DMS79 treated with DMSO at 0.1 percent for 48 hours (cell line): ENCODE results near the gene COQ3.
"Not testable (repeated sequence)": the region's sequence is repeated elsewhere in the genome, so short reads cannot be mapped to it uniquely, and the experiment has no call there.

Experiments
- DNase-seq: peaks from one replicate; lab custom pipeline; 2025; lab: John Stamatoyannopoulos, UW

The COQ3 gene

DNA sequence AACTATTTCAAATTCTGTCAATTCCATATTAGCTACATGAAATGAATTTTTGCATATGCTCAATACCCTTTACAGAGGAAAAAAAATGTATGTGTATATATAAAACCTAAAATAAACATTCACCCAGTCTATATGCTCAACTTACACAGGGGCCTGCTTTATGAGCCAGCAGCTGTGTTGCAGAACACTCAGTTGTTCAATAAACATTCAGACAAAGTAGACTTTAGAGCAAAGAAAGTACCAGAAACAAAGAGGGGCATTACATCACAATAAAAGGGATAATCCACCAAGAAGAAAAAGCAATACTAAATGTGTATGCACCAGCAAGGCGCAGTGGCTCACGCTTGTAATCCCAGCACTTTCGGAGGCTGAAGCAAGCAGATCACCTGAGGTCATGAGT, 9.5 kb downstream of the COQ3 start:
- no peak for DNase-seq

GRCh38 chr6:99378636-99379035, 15.4 kb downstream of the COQ3 start:
- DNase-seq: no peak

- no peak for DNase-seq
Measured at GRCh38 chr6:99369533-99369932, 24.5 kb downstream of the COQ3 start.

GRCh38 chr6:99366852-99367251, 27.1 kb downstream of the COQ3 start:
- no peak for DNase-seq

- DNase-seq: no peak
Measured at GRCh38 chr6:99364026-99364425, 30.0 kb downstream of the COQ3 start.

DNA sequence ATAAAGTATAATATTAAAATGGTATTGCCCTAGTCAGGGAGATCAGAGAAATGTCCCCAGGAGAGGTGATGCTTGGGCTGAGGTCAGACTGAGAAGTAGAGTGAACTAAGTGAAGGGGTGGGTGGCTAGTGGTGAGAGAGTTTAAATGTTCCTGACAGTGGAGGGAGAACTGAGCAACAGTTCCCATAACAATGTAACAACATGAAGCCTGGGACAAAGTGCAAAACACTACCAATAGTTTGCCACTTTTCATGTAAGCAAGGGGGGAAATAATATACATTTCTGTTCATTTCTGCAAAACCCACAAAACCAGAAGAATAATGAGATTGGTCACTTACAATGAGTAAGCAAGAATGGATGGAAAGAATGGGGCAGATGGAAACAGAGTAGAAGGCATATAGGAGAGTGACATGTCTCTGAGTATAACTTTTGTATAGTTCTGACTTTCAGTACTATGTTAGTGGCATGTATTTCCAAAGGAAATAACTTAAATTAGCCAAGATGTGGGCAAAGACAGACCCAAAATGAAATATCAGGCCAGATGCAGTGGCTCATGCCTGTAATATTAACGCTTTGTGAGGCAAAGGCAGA, 31.2 kb downstream of the COQ3 start:
- no peak for DNase-seq

GRCh38 chr6:99359800-99360199, 34.2 kb downstream of the COQ3 start:
- no peak for DNase-seq

DNA sequence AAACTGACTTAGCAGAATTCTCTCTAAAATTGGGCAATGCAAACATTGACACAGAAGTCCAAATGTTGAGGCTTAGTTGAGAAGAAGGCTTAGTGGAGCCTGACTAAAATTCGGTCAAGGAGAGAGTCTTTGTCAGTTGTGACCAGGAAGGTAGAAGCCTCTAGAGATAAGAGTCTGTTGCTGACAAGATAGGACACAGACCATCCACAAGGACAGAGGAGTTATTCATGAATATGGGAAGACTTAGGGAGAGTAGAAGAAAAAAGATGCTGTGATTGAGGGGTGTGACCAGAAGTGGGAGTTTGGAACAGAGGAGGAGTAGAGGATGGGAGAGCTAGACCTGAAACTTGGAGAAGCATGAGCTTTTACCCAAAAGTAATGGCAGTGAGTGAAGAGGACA, 37.4 kb downstream of the COQ3 start:
- no peak for DNase-seq

DNA sequence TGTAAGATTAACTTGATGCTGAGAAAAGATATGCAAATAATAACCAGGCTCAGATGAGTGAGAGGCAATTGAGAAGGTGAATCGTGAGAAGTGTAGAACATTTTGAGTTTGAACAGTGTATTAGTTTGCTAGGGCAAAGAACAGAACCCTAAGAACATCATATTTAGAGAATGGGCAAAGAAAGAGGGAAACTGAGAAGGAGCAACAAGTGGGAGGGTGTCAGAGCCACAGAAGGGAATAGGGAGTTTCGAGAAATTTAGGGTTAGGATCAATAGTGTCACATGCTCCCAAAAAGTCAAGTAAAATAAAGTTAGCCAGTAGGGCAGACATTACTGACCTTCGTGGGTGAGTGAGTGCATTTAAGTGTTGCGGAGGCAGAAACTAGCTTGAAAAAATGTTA, 39.0 kb downstream of the COQ3 start:
- no peak for DNase-seq

DNA sequence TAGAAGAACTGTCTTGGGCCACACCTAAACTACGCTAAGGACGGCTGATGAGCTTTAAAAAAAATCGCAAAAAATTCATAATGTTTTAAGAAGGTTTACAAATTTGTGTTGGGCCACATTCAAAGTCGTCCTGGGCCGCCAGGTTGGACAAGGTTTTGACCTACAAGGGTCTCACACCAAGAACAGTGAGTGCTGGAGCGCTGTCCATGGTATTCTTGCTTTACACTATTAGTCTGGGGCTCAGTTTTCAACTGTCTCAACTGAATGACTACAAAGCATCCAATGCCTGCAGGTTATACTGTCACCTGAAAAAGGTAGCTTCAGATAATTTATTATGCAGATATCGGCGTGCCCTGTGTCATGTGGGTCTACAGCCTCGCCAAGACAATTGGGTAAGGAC, 40.9 kb downstream of the COQ3 start:
- no peak for DNase-seq

DNA sequence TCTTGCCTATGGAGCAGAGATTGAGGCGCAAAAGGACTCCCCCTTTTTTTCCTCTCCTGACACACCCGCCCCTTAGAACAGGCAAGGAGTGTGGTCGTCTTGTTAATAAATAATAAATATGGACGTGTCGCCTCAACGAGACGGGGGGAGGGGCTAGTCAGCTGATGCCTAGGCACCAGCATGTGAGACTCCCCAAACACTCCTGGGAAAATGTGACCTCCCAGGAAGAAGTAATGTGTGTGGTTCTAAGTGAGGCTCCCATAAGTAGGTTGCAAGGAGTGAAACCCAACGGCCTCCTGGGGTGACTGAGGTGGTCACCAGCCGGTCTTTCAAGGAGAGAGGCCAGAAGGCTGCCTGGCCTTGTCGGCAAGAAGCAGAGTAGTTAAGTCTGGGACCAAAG, 43.4 kb downstream of the COQ3 start:
- peak; percentile 60 for DNase-seq

DNA sequence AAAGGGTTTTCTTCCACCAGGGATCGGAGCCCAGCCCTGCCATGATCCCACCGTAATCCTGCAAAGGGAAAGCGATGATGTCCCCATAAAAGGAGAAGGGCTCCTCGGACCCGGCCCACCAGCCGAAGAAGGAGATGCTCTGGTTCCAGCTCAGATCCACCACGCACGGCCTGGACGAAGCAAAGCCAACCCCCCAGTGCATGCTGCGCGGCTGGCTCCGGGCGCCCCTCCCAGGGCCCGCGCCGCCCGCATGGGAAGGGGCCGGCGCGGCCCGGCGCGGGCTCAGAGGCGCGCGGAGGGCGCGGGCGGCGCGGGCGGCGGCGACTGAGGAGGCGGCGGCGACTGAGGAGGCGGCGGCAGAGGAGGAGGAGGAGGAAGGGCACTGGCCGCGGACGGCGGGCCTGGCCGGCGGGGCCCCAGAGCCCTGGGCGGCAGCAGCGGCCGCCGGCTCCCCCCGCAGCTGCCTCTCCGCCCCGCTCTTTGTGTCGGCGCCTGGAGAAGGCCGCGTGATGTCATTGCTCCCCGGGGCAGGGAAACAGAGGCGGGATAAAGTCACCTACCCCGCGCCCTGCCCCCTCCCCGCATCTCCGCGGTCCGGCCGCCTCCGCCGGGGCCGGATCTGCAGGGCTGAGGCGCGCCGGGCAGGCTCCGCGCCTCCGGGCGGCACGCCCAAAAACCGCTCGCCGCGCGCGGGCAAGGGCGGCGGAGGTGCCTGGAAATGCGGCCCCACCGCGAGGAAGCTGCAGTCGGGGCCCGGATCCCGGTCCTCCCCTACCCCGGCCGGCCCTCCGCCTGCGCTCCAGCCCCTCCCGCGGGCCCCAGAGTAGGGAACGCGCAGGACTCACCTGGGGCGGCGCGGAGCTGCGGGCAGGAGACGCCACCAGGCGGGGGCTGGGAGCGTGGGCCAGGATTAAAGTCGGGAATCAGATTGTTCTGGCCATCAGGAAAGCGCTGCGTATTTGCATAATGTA, 44.5 kb downstream of the COQ3 start, which contains the start of gene FAXC:
TSS of gene FAXC (minus strand) at position 504 of the 971 bp plus-strand sequence. CDS start at position 202, 302 bp downstream.
- peak; percentile 22 for DNase-seq

DNA sequence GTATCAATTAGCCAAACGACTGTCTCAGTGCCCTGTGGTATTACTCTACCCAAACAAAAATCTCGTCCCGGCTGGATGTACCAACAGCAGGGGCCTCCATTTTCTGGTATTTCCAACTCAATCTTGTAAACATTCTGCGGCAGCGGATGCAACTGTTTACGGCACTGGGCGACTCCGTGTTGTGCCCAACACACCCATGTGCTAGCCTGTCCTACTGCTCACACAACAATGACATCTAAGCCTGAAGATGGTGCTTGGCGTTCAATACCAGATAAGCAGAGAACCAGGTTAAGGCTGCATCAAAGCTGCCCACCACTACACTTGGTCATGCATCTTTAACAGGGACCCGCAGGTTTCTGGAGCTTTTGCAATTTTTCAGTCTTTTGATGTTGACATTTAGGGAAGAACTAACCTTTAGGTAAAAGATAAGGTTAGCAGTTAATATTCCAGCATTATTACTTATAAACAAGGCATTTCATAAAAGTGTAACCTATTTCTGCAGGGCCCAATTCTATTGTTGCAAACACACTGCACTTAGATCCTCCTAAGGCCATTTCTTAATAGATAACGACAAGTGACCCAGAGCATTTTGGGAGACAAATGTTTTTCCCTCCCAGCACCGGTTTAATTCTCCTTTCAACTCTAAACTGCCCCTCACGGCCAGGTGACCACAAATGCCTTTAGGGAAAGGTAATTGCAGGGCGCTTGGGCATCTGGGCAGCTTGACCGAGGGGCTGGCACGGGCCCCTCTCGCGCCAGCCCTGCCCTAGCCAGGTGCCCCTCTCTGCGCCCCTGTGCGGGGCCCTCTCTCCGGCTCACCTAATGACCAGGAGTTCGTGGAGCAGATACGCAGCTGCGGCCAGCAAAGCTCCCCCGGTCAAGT, 45.5 kb downstream of the COQ3 start:
- peak; percentile 73 for DNase-seq

- no peak for DNase-seq
Measured at GRCh38 chr6:99347804-99348203, 46.2 kb downstream of the COQ3 start.

DNA sequence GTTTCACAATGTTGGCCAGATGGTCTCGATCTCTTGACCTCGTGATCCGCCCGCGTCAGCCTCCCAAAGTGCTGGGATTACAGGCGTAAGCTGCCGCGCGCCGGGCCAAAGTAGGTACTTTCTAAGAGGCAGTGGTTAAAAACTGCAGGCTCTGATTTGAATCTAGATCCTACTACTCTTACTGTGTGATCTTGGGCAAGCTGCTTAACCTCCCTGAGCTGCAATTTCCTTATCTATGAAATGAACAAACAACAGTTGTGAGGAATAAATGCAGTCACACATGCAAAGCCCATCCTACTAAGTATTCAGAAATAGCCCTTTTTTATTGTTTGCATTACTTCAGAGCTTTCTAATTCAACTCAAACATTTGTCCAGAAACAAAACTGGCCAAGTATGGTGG, 47.4 kb downstream of the COQ3 start:
- no peak for DNase-seq

DNA sequence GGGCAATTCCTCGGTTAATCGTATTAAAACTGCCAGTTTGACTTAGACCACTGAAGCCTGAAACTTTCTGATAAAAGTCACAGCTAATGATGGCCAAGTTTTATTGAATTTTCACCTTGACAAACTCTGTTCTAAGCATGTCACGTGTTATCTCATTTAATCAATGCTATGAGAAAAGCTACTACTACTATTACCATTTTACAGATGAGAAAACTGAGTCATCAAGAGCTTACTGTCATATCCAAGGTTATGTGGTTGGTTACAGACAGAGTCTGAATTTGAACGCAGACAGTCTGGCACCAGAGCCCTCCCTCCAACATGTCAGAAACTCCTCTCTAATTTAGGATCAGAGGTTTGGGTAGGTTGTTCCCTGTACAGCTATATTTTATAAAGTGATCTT, 48.8 kb downstream of the COQ3 start:
- no peak for DNase-seq

DNA sequence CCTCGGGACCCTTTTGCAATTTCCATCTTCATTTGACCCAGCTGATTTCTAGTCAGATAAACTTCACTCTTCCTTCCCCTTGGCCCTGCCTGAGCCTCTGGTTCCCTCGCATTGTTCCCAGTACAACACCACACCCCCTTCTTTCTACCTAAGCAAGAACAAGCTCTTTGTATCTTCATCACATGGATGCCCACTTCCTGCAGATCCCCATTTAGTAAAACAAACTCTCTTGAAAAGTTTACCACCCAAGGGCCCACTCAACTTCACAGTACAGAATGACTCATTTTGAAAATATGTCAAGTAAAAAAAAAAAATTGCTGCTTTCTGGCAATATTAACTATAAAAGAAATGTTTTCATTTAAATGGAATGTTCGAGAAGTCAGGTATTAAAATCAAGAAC, 49.7 kb downstream of the COQ3 start:
- no peak for DNase-seq

DNA sequence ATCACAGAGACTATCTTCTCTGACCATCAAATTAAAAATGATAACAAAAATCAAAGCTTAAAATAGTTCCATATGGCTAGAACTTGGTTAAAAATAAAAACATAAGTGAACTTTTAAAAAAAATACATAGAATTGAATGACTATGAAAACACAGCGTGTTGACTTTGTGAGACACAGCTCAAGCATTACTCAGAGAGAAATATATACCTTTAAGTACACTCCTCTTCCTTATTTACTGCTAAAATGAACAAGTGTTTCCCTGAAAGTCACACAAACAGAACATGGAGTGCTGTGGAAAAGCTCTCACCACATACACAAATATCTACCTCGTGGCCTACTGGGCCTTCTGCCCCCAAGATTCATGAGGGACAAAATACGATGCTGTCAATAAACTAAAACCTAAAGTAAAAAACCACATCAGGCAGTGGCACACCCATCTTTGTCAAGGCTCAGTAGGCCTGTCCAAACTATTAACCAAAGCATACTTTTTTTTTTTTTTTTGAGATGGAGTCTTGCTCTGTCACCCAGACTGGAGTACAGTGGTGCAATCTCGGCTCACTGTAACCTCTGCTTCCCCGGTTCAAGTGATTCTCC, 52.0 kb downstream of the COQ3 start:
- no peak for DNase-seq

DNA sequence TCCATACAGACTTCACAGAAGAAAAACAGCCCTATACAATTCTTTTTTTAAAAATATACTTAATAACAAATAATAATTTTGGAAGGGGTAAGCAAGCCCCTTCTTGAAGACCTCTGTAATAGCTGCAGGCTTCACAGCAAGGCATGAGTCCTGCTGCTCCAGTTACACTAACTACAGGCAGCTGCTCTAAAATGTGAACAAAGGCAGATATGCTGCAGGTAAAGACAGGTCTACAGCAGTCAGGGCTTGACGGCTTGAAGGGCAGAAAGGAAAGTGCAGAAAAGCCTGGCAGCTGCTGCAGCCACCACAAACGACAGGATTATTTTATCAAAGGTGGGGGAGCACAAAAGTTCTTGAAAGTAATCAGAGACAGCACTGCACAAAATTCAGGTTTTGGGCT, 55.8 kb downstream of the COQ3 start:
- DNase-seq: no peak

GRCh38 chr6:99335298-99335697, 58.7 kb downstream of the COQ3 start:
- DNase-seq: not testable (repeated sequence)

GRCh38 chr6:99334526-99335127, 59.4 kb downstream of the COQ3 start:
- peak; percentile 11 for DNase-seq

GRCh38 chr6:99333068-99333467, 60.9 kb downstream of the COQ3 start:
- no peak for DNase-seq
